Measurements from ENCODE around the gene EMCN. TPM values are rescaled to one million over a fixed set of nuclear protein-coding genes. Genes with fewer than 3 reads are reported as not detected.

The EMCN gene
- total and polyA plus RNA-seq, 10 of the 15 experiments (the other 5 are each of a cell fraction or from before 2014, with no cell fraction given), result not detected

DNA sequence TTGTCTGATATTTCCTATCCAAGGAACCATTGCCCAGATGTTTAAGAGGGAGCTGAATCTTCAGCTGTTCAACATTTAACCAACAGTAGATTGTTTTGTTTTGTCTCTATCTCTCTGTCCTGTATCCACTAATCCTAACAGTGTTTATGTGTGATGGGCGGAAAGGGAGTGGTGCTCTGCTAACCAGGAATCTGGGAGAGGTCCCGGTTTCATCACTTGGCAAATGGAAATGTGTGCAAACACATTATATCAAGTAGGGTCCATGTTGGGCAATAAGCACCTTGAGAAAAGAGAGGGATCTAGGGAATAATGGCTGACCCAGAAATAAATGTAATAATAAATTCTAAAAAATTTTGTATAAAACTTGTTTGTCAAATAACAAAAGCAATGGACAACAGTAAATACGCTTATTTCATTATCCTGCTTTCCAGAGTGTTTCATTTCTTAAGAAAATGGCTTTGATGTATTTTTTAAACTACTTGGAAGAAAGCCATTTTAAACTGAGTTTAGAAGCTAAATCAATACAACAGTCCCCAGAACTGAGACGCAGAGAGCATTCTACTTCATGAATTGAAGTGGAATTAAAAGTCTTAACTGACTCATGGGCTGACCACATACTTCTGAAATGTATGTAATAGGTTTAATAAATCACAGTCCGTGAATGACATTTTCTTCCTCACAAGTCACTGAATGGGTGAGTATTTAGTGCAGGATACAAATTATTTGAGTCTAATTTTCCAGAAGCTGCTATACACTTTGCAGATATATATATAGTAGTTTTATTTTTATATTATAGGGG lies 55.8 kb downstream of the EMCN start (continued):
- TF ChIP-seq ZBTB40 (IDR thresholded peaks at IDR 0.05; ENCODE audit: borderline replicate concordance), result no peak
- TF ChIP-seq SPI1 (IDR thresholded peaks at IDR 0.05; ENCODE audit: borderline replicate concordance, insufficient read depth, low read depth, low read length), result no peak

DNA sequence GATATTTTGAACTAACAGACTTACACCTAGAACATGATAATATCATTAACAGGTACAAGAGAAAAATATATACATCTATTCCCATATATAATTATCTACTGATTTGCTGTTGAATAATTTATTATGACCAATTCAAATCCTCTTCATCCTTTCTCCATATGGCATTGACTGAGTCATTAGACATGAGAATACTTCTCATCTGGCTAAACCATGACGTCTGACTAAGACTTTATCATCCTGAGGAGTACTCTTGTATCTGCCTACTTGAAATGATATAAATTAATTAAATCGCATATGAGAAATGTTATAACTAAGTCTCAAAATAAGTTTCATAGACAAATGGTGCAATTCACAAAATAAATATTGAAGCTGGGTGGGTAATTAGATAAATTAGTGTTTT lies 67.4 kb downstream of the EMCN start:
- POLR2A ChIA-PET, result no interaction called here
- Histone ChIP-seq H3K36me3 (ENCODE audit: control insufficient read depth in 2 of 2, insufficient read depth in 2 of 2, low read length in 1 of 2) (no peaks in the 10 kb centered on the region), H3K27ac (ENCODE audit: control insufficient read depth, insufficient read depth) (no peak overlapping the region), H3K9me3 (replicated peaks; ENCODE audit: control insufficient read depth, insufficient read depth, low read length) (no peaks in the 10 kb centered on the region), H3K27me3 (replicated peaks in 1 of 2; ENCODE audit: control insufficient read depth in 2 of 2, insufficient read depth in 2 of 2, low read length in 1 of 2) (no peaks in the 10 kb centered on the region), H3K79me2 (ENCODE audit: control insufficient read depth, insufficient read depth, low read length) (no peaks in the 10 kb centered on the region), H3K4me3 (no peak overlapping the region), H3K4me2 (ENCODE audit: control insufficient read depth, insufficient read depth) (no peak overlapping the region), H2AFZ (ENCODE audit: control insufficient read depth, low read depth, low read length) (no peak overlapping the region), H4K20me1 (ENCODE audit: control insufficient read depth, insufficient read depth) (no peaks in the 10 kb centered on the region), H3K4me1 (ENCODE audit: control insufficient read depth, insufficient read depth, low read length) (no peaks in the 10 kb centered on the region), H3K9ac (ENCODE audit: control insufficient read depth, insufficient read depth, low read length) (no peak overlapping the region)
- WGBS (ENCODE audit: insufficient coverage, insufficient replicate concordance, low lambda C conversion rate, missing lambda C conversion rate), result 0% methylated on average over 2 of the region's 2 CpGs
- FAIRE-seq, result no peak
- SMC1A ChIA-PET (ENCODE audit: uncharacterized antibody, unreplicated experiment), result interaction anchor here (1.1 kb wide), 1 partner anchor 13 kb away, joined by 4 read pairs; no protein-coding TSS in a partner anchor
- BruUV-seq (replicated peaks), result no TSS peak
- ATAC-seq, result no peak
- DNase-seq (ENCODE audit: low read depth, low spot score), result no peak
- RAD21 ChIA-PET (ENCODE audit: unreplicated experiment), result no interaction called here
- CTCF ChIA-PET, result interaction anchor here (1.2 kb wide), 1 partner anchor 358 kb away, joined by 3 read pairs; no protein-coding TSS in a partner anchor
- intact Hi-C loops (cut with micrococcal nuclease; ENCODE audit: unreplicated experiment), result no loop called here
- in situ Hi-C loops (cut with MboI), result no loop called here
- TF ChIP-seq NR2F1 (conservative IDR thresholded peaks at IDR 0.05) (no peak), FOS (IDR thresholded peaks at IDR 0.05; ENCODE audit: borderline replicate concordance, extremely low read depth, insufficient read length) (no peak), SMAD1 (IDR thresholded peaks at IDR 0.05; ENCODE audit: low read depth, partially characterized antibody) (no peak), MEF2A (IDR thresholded peaks at IDR 0.05; ENCODE audit: insufficient read depth, low read depth, low read length) (no peak), KDM1A (IDR thresholded peaks at IDR 0.05; ENCODE audit: borderline replicate concordance) (no peak), TAF1 (IDR thresholded peaks at IDR 0.05; ENCODE audit: borderline replicate concordance, low read depth, low read length) (no peak), NFYB (IDR thresholded peaks at IDR 0.05; ENCODE audit: insufficient read depth, low read depth, low read length) (no peak), PML (IDR thresholded peaks at IDR 0.05; ENCODE audit: low read length) (no peak)
- TF ChIP-seq, protein P1, sequence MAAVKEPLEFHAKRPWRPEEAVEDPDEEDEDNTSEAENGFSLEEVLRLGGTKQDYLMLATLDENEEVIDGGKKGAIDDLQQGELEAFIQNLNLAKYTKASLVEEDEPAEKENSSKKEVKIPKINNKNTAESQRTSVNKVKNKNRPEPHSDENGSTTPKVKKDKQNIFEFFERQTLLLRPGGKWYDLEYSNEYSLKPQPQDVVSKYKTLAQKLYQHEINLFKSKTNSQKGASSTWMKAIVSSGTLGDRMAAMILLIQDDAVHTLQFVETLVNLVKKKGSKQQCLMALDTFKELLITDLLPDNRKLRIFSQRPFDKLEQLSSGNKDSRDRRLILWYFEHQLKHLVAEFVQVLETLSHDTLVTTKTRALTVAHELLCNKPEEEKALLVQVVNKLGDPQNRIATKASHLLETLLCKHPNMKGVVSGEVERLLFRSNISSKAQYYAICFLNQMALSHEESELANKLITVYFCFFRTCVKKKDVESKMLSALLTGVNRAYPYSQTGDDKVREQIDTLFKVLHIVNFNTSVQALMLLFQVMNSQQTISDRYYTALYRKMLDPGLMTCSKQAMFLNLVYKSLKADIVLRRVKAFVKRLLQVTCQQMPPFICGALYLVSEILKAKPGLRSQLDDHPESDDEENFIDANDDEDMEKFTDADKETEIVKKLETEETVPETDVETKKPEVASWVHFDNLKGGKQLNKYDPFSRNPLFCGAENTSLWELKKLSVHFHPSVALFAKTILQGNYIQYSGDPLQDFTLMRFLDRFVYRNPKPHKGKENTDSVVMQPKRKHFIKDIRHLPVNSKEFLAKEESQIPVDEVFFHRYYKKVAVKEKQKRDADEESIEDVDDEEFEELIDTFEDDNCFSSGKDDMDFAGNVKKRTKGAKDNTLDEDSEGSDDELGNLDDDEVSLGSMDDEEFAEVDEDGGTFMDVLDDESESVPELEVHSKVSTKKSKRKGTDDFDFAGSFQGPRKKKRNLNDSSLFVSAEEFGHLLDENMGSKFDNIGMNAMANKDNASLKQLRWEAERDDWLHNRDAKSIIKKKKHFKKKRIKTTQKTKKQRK (IDR thresholded peaks at IDR 0.05; ENCODE audit: low read depth, low read length), result no peak
- TF ChIP-seq, protein P2, sequence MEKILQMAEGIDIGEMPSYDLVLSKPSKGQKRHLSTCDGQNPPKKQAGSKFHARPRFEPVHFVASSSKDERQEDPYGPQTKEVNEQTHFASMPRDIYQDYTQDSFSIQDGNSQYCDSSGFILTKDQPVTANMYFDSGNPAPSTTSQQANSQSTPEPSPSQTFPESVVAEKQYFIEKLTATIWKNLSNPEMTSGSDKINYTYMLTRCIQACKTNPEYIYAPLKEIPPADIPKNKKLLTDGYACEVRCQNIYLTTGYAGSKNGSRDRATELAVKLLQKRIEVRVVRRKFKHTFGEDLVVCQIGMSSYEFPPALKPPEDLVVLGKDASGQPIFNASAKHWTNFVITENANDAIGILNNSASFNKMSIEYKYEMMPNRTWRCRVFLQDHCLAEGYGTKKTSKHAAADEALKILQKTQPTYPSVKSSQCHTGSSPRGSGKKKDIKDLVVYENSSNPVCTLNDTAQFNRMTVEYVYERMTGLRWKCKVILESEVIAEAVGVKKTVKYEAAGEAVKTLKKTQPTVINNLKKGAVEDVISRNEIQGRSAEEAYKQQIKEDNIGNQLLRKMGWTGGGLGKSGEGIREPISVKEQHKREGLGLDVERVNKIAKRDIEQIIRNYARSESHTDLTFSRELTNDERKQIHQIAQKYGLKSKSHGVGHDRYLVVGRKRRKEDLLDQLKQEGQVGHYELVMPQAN (conservative IDR thresholded peaks at IDR 0.05), result no peak
